MM.1S (cell line): Measurements from ENCODE around the gene R3HDM2.

Experiments used
- DNase-seq: peaks from one replicate; pipeline ENCODE4 v3.0.0-alpha.2; 2015
- H2AFZ ChIP-seq: fragments of 300-600 bp; sonication (generic); 2 replicates; pipeline ENCODE4 v1.6.0; 2016; ENCODE audit warnings: antibody characterized with exemption, low read length
- H3F3A ChIP-seq: fragments of 300-600 bp; sonication (generic); 2 replicates; pipeline ENCODE4 v1.6.1; 2016; ENCODE audit warnings: mild to moderate bottlenecking, antibody characterized with exemption, low read length, moderate library complexity, mixed read lengths; ENCODE audit not compliant: insufficient read depth
- H3K27ac ChIP-seq: fragments of 300-600 bp; sonication (generic); 2 replicates; pipeline ENCODE4 v1.5.1; 2016; ENCODE audit warnings: mild to moderate bottlenecking, low read length
- H3K27me3 ChIP-seq: fragments of 300-600 bp; sonication (generic); replicated peaks from 2 replicates; pipeline ENCODE4 v1.6.0; 2016; ENCODE audit warnings: low read length; ENCODE audit not compliant: insufficient read depth
- H3K36me3 ChIP-seq: fragments of 300-600 bp; sonication (generic); replicated peaks from 2 replicates; pipeline ENCODE4 v1.6.1; 2016; ENCODE audit warnings: mild to moderate bottlenecking, low read length, mixed read lengths; ENCODE audit not compliant: insufficient read depth
- H3K4me1 ChIP-seq: fragments of 300-600 bp; sonication (generic); 2 replicates; pipeline ENCODE4 v1.6.1; 2016; ENCODE audit warnings: low read length, mixed read lengths
- H3K4me2 ChIP-seq: fragments of 300-600 bp; sonication (generic); 2 replicates; pipeline ENCODE4 v1.6.0; 2016; ENCODE audit warnings: low read depth, low read length
- H3K4me3 ChIP-seq: fragments of 300-600 bp; sonication (generic); 2 replicates; pipeline ENCODE4 v1.5.1; 2016; ENCODE audit warnings: low read length, mixed read lengths
- H3K79me2 ChIP-seq: fragments of 300-600 bp; sonication (generic); 2 replicates; pipeline ENCODE4 v1.6.1; 2016; ENCODE audit warnings: mixed run types, low read length, mixed read lengths
- H3K9ac ChIP-seq: fragments of 300-600 bp; sonication (generic); 2 replicates; pipeline ENCODE4 v1.6.1; 2016; ENCODE audit warnings: low read length, mixed read lengths
- H3K9me2 ChIP-seq: fragments of 300-600 bp; sonication (generic); replicated peaks from 2 replicates; pipeline ENCODE4 v1.6.1; 2016; ENCODE audit warnings: mild to moderate bottlenecking, low read length, mixed read lengths; ENCODE audit not compliant: insufficient read depth
- H3K9me3 ChIP-seq: fragments of 300-600 bp; sonication (generic); replicated peaks from 2 replicates; pipeline ENCODE4 v1.6.1; 2016; ENCODE audit warnings: mild to moderate bottlenecking, low read length, mixed read lengths; ENCODE audit not compliant: insufficient read depth
- H4K20me1 ChIP-seq: fragments of 300-600 bp; sonication (generic); 2 replicates; pipeline ENCODE4 v1.6.1; 2016; ENCODE audit warnings: mild to moderate bottlenecking, low read length, moderate library complexity, mixed read lengths; ENCODE audit not compliant: insufficient read depth
- EZH2 ChIP-seq: fragments of 300-600 bp; sonication (generic); optimal IDR thresholded peaks from 2 replicates; pipeline ENCODE3; 2017; ENCODE audit warnings: low read depth, mild to moderate bottlenecking, antibody characterized with exemption, low read length, mixed read lengths
- EZH2phosphoT487 ChIP-seq: fragments of 300-600 bp; sonication (generic); IDR thresholded peaks from 2 replicates; pipeline ENCODE4 v1.6.1; 2018; ENCODE audit warnings: antibody characterized with exemption, low read length
- TF ChIP-seq, protein P1 (sequence below): fragments of 300-600 bp; sonication (generic); IDR thresholded peaks from 2 replicates; pipeline ENCODE4 v1.5.1; 2016; ENCODE audit warnings: antibody characterized with exemption, low read length, mixed read lengths

R3HDM2 gene

DNA sequence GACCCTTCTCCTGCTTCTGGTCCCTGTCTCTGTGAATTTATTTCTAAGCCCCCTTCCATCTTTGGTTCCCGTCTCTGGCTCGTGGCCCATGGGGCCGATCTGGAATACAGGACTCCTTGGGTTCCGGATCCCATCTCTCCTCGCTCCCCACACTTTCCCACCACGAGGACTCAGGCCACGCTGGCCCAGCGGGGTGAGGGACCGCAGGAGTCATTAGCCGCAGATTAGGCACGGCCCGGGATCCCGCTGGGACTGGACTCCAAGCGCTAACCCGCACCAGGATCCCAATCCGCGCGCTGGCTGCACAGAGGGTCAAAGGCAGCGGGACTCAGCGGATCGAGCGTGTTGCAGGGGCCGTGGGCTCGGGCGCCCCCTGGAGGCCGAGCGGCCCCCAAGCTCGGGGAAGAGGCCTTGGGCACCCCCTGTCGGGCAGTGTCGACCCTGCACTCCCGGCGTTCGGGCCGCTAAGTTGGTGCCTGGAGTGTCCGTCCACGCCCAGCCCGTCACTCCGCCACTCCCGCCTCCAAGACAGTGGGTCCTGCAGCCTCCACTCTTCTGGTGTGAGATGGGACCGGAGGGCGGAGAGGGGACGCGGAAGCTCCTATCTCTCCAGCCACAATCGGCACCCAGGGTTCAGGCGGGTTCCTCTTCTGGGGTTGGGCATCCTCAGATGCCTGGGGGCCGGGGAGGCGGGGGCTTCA lies 191.8 kb downstream of the R3HDM2 start:
- H3K27me3 ChIP-seq: peaks cover 38% of the 10 kb centered on the region
- peak overlapping the region; percentile 92 for H2AFZ ChIP-seq
- H3K4me1 ChIP-seq: peaks cover 28% of the 10 kb centered on the region
- H3K27ac ChIP-seq: no peak overlapping the region
- H3K4me3 ChIP-seq: peak overlapping the region; percentile 70
- H3K36me3 ChIP-seq: no peaks in the 10 kb centered on the region
- peaks cover 3% of the 10 kb centered on the region; the same call in 1 of the 2 replicates for H4K20me1 ChIP-seq
- TF ChIP-seq EZH2 (no peak), EZH2phosphoT487 (no peak)
- TF ChIP-seq, protein P1, sequence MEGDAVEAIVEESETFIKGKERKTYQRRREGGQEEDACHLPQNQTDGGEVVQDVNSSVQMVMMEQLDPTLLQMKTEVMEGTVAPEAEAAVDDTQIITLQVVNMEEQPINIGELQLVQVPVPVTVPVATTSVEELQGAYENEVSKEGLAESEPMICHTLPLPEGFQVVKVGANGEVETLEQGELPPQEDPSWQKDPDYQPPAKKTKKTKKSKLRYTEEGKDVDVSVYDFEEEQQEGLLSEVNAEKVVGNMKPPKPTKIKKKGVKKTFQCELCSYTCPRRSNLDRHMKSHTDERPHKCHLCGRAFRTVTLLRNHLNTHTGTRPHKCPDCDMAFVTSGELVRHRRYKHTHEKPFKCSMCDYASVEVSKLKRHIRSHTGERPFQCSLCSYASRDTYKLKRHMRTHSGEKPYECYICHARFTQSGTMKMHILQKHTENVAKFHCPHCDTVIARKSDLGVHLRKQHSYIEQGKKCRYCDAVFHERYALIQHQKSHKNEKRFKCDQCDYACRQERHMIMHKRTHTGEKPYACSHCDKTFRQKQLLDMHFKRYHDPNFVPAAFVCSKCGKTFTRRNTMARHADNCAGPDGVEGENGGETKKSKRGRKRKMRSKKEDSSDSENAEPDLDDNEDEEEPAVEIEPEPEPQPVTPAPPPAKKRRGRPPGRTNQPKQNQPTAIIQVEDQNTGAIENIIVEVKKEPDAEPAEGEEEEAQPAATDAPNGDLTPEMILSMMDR: peak; percentile 100
- H3F3A ChIP-seq: peaks cover 39% of the 10 kb centered on the region; the same call in 1 of the 2 replicates
- H3K9ac ChIP-seq: peak overlapping the region; percentile 62; the same call in 1 of the 2 replicates
- H3K4me2 ChIP-seq: peak overlapping the region; percentile 98
- peak; percentile 85 for DNase-seq
- H3K9me3 ChIP-seq: no peaks in the 10 kb centered on the region
- no peaks in the 10 kb centered on the region for H3K9me2 ChIP-seq
- H3K79me2 ChIP-seq: no peaks in the 10 kb centered on the region

DNA sequence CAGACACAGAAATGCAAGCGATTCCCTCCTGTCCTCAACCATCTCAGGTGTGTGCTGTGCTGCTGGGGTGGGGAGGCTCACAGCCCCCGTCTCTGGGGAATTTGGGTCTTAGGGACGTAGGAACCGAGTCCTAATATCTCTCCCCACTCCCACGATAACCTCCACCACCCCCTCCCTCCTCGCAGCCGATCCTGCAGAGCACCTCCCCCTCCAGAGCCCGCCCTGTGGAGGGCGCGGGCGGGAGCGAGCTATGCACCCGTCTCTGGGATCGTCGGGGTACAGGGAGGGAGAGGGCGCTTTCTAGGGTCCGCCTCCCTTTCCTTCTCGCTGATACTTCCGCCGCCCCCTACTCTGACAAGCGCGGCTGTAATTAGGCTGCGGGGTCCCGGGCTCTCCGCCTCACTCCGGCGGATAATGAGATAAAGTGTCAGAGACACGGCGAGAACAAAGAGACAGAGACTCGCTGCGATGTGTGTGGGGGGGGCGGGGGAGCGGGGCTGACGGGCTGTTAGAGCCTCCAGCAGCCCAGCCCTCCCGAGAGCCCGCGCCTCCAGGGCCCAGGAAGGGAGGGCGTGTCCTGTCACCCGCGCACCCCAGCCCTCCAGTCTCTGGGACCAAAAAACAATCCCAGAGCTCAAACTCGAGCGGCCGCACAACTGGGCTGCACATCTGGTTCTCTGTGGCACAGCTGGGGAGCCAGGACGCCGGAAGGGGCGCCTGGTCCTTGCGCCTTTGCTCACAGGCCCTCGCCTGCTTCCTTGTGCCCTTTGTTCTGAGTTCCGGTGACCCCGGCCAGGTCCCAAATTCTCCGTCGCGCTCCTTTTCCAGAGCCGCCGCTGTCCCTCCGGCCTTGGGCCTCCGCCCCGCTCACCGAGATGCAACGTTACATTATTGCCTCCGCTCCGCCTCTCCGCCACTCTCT lies 192.7 kb downstream of the R3HDM2 start:
- peaks cover 28% of the 10 kb centered on the region for H3K4me1 ChIP-seq
- peaks cover 37% of the 10 kb centered on the region for H3K27me3 ChIP-seq
- H2AFZ ChIP-seq: peak overlapping the region; percentile 92
- TF ChIP-seq, protein P1: no peak
- no peak for TF ChIP-seq EZH2
- TF ChIP-seq EZH2phosphoT487: no peak
- no peaks in the 10 kb centered on the region for H3K9me2 ChIP-seq
- no peaks in the 10 kb centered on the region for H3K9me3 ChIP-seq
- H3K4me3 ChIP-seq: peak overlapping the region; percentile 68
- DNase-seq: no peak
- H4K20me1 ChIP-seq: peaks cover 3% of the 10 kb centered on the region; the same call in 1 of the 2 replicates
- H3K4me2 ChIP-seq: peak overlapping the region; percentile 98
- 0 out of 2 replicates have a peak, but pooled peaks cover 4% of the 10 kb centered on the region for H3K36me3 ChIP-seq
- H3K27ac ChIP-seq: no peak overlapping the region
- peak overlapping the region; percentile 19; the same call in 1 of the 2 replicates for H3K9ac ChIP-seq
- H3F3A ChIP-seq: peaks cover 36% of the 10 kb centered on the region; the same call in 1 of the 2 replicates
- no peaks in the 10 kb centered on the region; the same call in 1 of the 2 replicates for H3K79me2 ChIP-seq

DNA sequence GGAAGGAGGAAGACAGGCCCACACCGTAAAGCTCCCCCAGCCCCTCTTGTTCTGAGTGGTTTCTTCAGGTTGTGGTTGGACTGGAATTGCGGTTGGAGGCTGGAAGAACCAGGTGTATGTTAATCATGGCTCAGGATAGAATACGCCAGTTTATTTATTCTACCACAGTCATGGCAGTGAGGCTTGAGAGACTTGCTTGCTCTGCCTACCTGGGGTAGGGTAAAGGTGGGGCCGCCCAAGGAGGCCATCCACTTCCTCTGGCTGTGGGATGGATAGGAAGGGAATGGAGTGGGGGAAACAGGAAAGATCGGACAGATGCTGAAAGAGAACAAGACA lies 193.3 kb downstream of the R3HDM2 start:
- Histone ChIP-seq H3K79me2 (no peaks in the 10 kb centered on the region; the same call in 1 of the 2 replicates), H3K9me3 (no peaks in the 10 kb centered on the region), H3K4me1 (peaks cover 28% of the 10 kb centered on the region), H3F3A (peaks cover 32% of the 10 kb centered on the region; the same call in 1 of the 2 replicates), H3K9ac (no peak overlapping the region), H3K27ac (no peak overlapping the region), H3K36me3 (0 out of 2 replicates have a peak, but pooled peaks cover 9% of the 10 kb centered on the region), H3K27me3 (peaks cover 37% of the 10 kb centered on the region), H3K4me2 (peak overlapping the region; percentile 98; the same call in 1 of the 2 replicates), H4K20me1 (peaks cover 3% of the 10 kb centered on the region; the same call in 1 of the 2 replicates), H3K9me2 (no peaks in the 10 kb centered on the region), H3K4me3 (no peak overlapping the region), H2AFZ (no peak overlapping the region)
- no peak for TF ChIP-seq EZH2phosphoT487
- no peak for DNase-seq
